ENCODE data around the gene KLHL3. TPM values are rescaled to one million over a fixed set of nuclear protein-coding genes. Genes with fewer than 3 reads are reported as not detected.

The KLHL3 gene
- total and polyA plus RNA-seq, 8 donors: 1.8 to 6.6 (median 3.1) TPM

DNA sequence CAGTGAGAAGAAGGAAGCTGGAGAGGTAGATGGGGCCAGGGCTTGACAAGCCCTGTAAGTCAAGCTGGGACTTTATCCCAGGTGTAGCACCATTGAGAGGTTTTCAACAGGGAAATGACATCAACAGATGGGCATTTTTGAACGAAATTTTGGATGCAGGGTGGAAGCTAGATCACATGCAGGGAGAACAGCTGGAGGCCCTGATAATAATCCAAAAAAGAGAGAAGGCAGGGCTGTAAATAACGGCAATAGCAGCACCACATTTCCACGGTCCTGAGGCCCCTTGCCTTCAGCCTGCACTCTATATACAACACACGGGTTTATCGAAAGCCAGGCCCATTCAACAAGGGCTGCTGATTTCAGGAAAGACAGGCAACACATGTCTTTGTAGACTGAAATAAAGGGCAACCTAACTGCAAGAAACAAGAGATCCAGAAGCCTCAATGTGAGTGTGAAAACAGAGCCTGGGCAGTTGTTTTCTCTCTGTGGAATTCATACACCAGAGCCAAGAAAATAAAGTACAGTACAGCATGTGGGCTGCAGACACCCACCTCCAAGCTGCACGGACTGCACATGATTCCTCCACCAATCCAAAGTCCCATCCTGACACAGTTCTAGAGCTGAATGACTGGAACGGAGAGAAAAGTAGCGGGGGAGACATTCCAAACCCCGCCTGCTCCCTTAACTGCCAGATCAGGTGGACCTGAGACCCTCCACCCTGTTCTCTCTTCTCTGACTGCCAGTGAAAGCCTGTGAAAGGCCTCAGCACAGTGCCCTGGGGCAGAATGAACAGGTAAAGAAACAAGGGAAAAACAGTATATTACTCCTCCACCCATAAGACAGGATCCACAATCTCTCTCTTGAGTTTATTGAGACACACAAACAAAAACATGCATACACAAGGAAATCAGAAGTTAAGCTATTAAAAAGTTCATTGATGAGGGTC is 36.3 kb downstream of the KLHL3 start:
- Histone ChIP-seq H3K27ac (no peak overlapping the region), H3K36me3 (no peaks in the 10 kb centered on the region), H3K9me3 (no peaks in the 10 kb centered on the region), H3K27me3 (no peaks in the 10 kb centered on the region), H3K4me1 (no peaks in the 10 kb centered on the region), H3K4me3 (no peak overlapping the region)
- ATAC-seq (no peak), DNase-seq (no peak), FAIRE-seq (no peak)
- TF ChIP-seq, protein P1, sequence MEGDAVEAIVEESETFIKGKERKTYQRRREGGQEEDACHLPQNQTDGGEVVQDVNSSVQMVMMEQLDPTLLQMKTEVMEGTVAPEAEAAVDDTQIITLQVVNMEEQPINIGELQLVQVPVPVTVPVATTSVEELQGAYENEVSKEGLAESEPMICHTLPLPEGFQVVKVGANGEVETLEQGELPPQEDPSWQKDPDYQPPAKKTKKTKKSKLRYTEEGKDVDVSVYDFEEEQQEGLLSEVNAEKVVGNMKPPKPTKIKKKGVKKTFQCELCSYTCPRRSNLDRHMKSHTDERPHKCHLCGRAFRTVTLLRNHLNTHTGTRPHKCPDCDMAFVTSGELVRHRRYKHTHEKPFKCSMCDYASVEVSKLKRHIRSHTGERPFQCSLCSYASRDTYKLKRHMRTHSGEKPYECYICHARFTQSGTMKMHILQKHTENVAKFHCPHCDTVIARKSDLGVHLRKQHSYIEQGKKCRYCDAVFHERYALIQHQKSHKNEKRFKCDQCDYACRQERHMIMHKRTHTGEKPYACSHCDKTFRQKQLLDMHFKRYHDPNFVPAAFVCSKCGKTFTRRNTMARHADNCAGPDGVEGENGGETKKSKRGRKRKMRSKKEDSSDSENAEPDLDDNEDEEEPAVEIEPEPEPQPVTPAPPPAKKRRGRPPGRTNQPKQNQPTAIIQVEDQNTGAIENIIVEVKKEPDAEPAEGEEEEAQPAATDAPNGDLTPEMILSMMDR (IDR thresholded peaks at IDR 0.05): no peak
- 78 to 79% methylated on average over 9 of the region's 9 CpGs for WGBS, 2 donors
- intact Hi-C loops (cut with DNase I): no loop called here

DNA sequence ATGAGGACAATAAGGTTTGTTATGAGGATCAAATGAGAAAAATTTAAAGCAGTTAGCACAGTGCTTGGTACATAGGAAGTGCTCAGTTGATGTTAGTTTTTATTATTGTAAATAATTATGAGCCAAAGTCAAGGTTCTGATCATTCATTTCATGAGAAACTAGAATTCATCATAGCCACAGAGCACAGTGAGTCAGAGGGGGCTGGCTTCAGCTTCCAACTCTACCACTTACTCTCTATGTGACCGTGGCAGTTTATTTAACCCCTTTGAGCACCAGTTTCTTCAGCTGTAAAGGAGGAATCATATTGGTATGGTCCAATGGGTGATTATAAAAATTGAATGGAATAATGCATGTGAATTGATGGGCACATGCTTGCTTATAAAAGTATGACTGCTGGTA is 39.4 kb downstream of the KLHL3 start:
- no peaks in the 10 kb centered on the region for H3K27me3 ChIP-seq
- WGBS, 2 donors: 37 to 39% methylated on average over 1 of the region's 1 CpG
- FAIRE-seq: no peak
- no peaks in the 10 kb centered on the region for H3K36me3 ChIP-seq
- no peak overlapping the region for H3K4me3 ChIP-seq
- H3K27ac ChIP-seq: no peak overlapping the region
- no peak for DNase-seq
- no peak for ATAC-seq
- H3K9me3 ChIP-seq: no peaks in the 10 kb centered on the region
- intact Hi-C loops (cut with DNase I): no loop called here
- TF ChIP-seq, protein P1 (IDR thresholded peaks at IDR 0.05): no peak
- H3K4me1 ChIP-seq: peaks cover 0 to 7% (median 7%) of the 10 kb centered on the region in 3 donors

GRCh38 chr5:137695651-137696428 is 40.0 kb downstream of the KLHL3 start:
- Histone ChIP-seq H3K36me3 (no peaks in the 10 kb centered on the region), H3K4me3 (no peak overlapping the region), H3K4me1 (peaks cover 0 to 7% (median 7%) of the 10 kb centered on the region in 3 donors), H3K9me3 (no peaks in the 10 kb centered on the region), H3K27ac (no peak overlapping the region), H3K27me3 (no peaks in the 10 kb centered on the region)
- TF ChIP-seq, protein P1 (IDR thresholded peaks at IDR 0.05): no peak
- DNase-seq (no peak), FAIRE-seq (no peak), ATAC-seq (no peak)
- intact Hi-C loops (cut with DNase I): no loop called here
- WGBS, 2 donors: 86 to 90% methylated on average over 4 of the region's 4 CpGs

- Histone ChIP-seq H3K27me3 (no peaks in the 10 kb centered on the region), H3K36me3 (no peaks in the 10 kb centered on the region), H3K27ac (no peak overlapping the region), H3K9me3 (no peaks in the 10 kb centered on the region), H3K4me3 (no peak overlapping the region), H3K4me1 (peaks cover 0 to 7% (median 7%) of the 10 kb centered on the region in 3 donors)
- TF ChIP-seq, protein P1 (IDR thresholded peaks at IDR 0.05): no peak
- DNase-seq (no peak), ATAC-seq (no peak), FAIRE-seq (no peak)
- intact Hi-C loops (cut with DNase I): no loop called here
- WGBS, 2 donors: 93 to 95% methylated on average over 7 of the region's 7 CpGs
Observed at GRCh38 chr5:137693951-137694721, 41.8 kb downstream of the KLHL3 start.
